Sigmoid colon (tissue), 7 donors: ENCODE data around the gene TMEM141. TPM values are rescaled to one million over a fixed set of nuclear protein-coding genes. Genes with fewer than 3 reads are reported as not detected.
"Not testable (repeated sequence)": the region's sequence is repeated elsewhere in the genome, so short reads cannot be mapped to it uniquely, and the experiment has no call there.

ENCODE experiments used
- DNase-seq: peaks from one replicate; pipeline ENCODE4 v3.0.0-alpha.2; 2019
- H3K27ac ChIP-seq, 4 donors: fragments of 200-600 bp; sonication (generic); one replicate each; pipeline ENCODE4 v1.5.1; 2016 to 2019; ENCODE audit warnings: mild to moderate bottlenecking in 1 of 4
- H3K27me3 ChIP-seq, 3 donors: fragments of 200-600 bp; sonication (generic); one replicate each; pipeline ENCODE4 v1.5.1; 2019; ENCODE audit warnings: mild to moderate bottlenecking in 1 of 3
- H3K36me3 ChIP-seq, 4 donors: fragments of 200-600 bp; sonication (generic); one replicate each; pipeline ENCODE4 v1.5.1; 2016 to 2019
- H3K4me1 ChIP-seq, 4 donors: fragments of 200-600 bp; sonication (generic); one replicate each; pipeline ENCODE4 v1.5.1; 2017 to 2019
- H3K4me3 ChIP-seq, 4 donors: fragments of 200-600 bp; sonication (generic); one replicate each; pipeline ENCODE4 v1.5.1; 2017 to 2019; ENCODE audit warnings: mild to moderate bottlenecking in 2 of 4, moderate library complexity in 1 of 4
- H3K9me3 ChIP-seq, 4 donors: fragments of 200-600 bp in 3 of 4; sonication (generic) in 3 of 4; one replicate each; pipeline versions ENCODE4 v1.5.1 to v1.6.1; 2013 to 2019
- CTCF ChIP-seq, 4 experiments: fragments of 450-650 bp in 3 of 4; fragments of 200-600 bp in 1 of 4; IDR thresholded peaks; one replicate each; pipeline ENCODE4 v1.5.1; 2016 to 2019; ENCODE audit warnings: antibody characterized with exemption in 4 of 4, mild to moderate bottlenecking in 3 of 4, moderate library complexity in 2 of 4
- EP300 ChIP-seq, 4 donors: sonication (generic); formaldehyde crosslinking; IDR thresholded peaks; one replicate each; pipeline ENCODE4 v1.6.1; 2017; ENCODE audit warnings: antibody characterized with exemption in 4 of 4
- POLR2A ChIP-seq, 2 donors: fragments of 450-650 bp; IDR thresholded peaks; one replicate each; pipeline ENCODE4 v1.6.1; 2016; ENCODE audit warnings: antibody characterized with exemption in 2 of 2, mild to moderate bottlenecking in 2 of 2, moderate library complexity in 2 of 2
- POLR2AphosphoS5 ChIP-seq, 4 donors: sonication (generic); formaldehyde crosslinking; IDR thresholded peaks; one replicate each; pipeline ENCODE4 v1.6.1; 2017; ENCODE audit warnings: antibody characterized with exemption in 4 of 4
- WGBS, 2 donors: extraction: QIAGEN DNeasy Blood & Tissue Kit; methylation state at CpG; one replicate each; pipeline ENCODE4 v1.1.7; 2013; 5-methylcytosine and 5-hydroxymethylcytosine counted together
- intact Hi-C: fragments of 100-400 bp; cut with DNase I; formaldehyde crosslinking; loops from one replicate; pipeline ENCODE4 v1.15.1; 2023
- polyA plus RNA-seq, 3 donors: library from polyadenylated mRNA; stranded (reverse); fragments of 200-250 nt; gene quantifications; one replicate each; pipeline ENCODE4 v1.2.3, GENCODE V29; 2013
- total RNA-seq, 4 donors: library from RNA; depleted of rRNA; stranded (reverse); fragments of >200 nt; gene quantifications; one replicate each; pipeline ENCODE4 v1.1.0, GENCODE V29; 2016
- donor health status: healthy with polysubstance abuse.
- donor health status: Bipolar disorder and iron deficiency.
- donor health status: healthy.

TMEM141 gene
- total and polyA plus RNA-seq, 7 donors: 37.5 to 629 (median 84.7) TPM

GRCh38 chr9:136784997-136785361 lies 6.2 kb upstream of the TMEM141 start:
- H3K27ac ChIP-seq: no peak overlapping the region
- no peaks in the 10 kb centered on the region for H3K36me3 ChIP-seq
- H3K27me3 ChIP-seq: no peaks in the 10 kb centered on the region
- intact Hi-C loops: no loop called here
- H3K4me1 ChIP-seq: peaks cover 0 to 2% (median 1%) of the 10 kb centered on the region in 4 donors
- TF ChIP-seq POLR2A (IDR thresholded peaks at IDR 0.05) (no peak), EP300 (IDR thresholded peaks at IDR 0.05) (no peak), POLR2AphosphoS5 (IDR thresholded peaks at IDR 0.05) (no peak), CTCF (IDR thresholded peaks at IDR 0.05) (no peak)
- H3K4me3 ChIP-seq: no peak overlapping the region
- DNase-seq: no peak
- 49 to 84% methylated on average over 6 of the region's 6 CpGs for WGBS, 2 donors
- H3K9me3 ChIP-seq: no peaks in the 10 kb centered on the region

GRCh38 chr9:136785565-136786355 lies 5.4 kb upstream of the TMEM141 start:
- H3K27ac ChIP-seq, H3K4me1 ChIP-seq, H3K27me3 ChIP-seq, intact Hi-C loops, H3K9me3 ChIP-seq, H3K36me3 ChIP-seq, DNase-seq, H3K4me3 ChIP-seq: not testable (repeated sequence)
- 55 to 82% methylated on average over 23 of the region's 23 CpGs for WGBS, 2 donors

- Histone ChIP-seq H3K4me3 (no peak overlapping the region), H3K27me3 (no peaks in the 10 kb centered on the region), H3K27ac (no peak overlapping the region), H3K4me1 (peaks cover 1 to 10% (median 8%) of the 10 kb centered on the region in 4 donors), H3K9me3 (no peaks in the 10 kb centered on the region), H3K36me3 (no peaks in the 10 kb centered on the region)
- DNase-seq: no peak
- TF ChIP-seq POLR2AphosphoS5 (IDR thresholded peaks at IDR 0.05) (no peak), CTCF (IDR thresholded peaks at IDR 0.05) (no peak), POLR2A (IDR thresholded peaks at IDR 0.05) (no peak), EP300 (IDR thresholded peaks at IDR 0.05) (no peak)
- 41 to 73% methylated on average over 10 of the region's 10 CpGs for WGBS, 2 donors
- intact Hi-C loops: no loop called here
Observed at GRCh38 chr9:136786451-136786850, 4.7 kb upstream of the TMEM141 start.

- intact Hi-C loops: loop anchor here (1.0 kb wide), 2 partner anchors 157 to 248 kb away; partner anchors contain the start of gene FBXW5
- not testable (repeated sequence) for H3K9me3 ChIP-seq, H3K27ac ChIP-seq, DNase-seq, H3K36me3 ChIP-seq, H3K4me3 ChIP-seq, H3K27me3 ChIP-seq
- H3K4me1 ChIP-seq: peaks cover 1 to 15% (median 13%) of the 10 kb centered on the region in 4 donors
- WGBS, 2 donors: 9 to 51% methylated on average over 4 of the region's 4 CpGs
Observed at GRCh38 chr9:136786983-136787382, 4.2 kb upstream of the TMEM141 start.

GRCh38 chr9:136787690-136788400 lies 3.3 kb upstream of the TMEM141 start:
- Histone ChIP-seq H3K36me3 (no peaks in the 10 kb centered on the region), H3K27me3 (no peaks in the 10 kb centered on the region), H3K27ac (peak overlapping the region in 1 of 4 donors; percentile 22), H3K4me1 (peaks cover 1 to 22% (median 20%) of the 10 kb centered on the region in 4 donors), H3K9me3 (no peaks in the 10 kb centered on the region), H3K4me3 (no peak overlapping the region)
- TF ChIP-seq POLR2AphosphoS5 (IDR thresholded peaks at IDR 0.05) (no peak), CTCF (IDR thresholded peaks at IDR 0.05) (peak; percentile 69 to 90 (median 83))
- intact Hi-C loops: loop anchor here (1.0 kb wide), 2 partner anchors 156 to 247 kb away; partner anchors contain the start of gene FBXW5
- DNase-seq: peak; percentile 86
- 5 to 20% methylated on average over 21 of the region's 21 CpGs for WGBS, 2 donors
